GM20431 (cell line): ENCODE results near the gene OSCP1.
"Not testable (repeated sequence)": the region's sequence is repeated elsewhere in the genome, so short reads cannot be mapped to it uniquely, and the experiment has no call there.

Experiments used
- in situ Hi-C: fragments of 300-500 bp; cut with MseI, MboI; formaldehyde crosslinking; loops from one replicate; pipeline ENCODE4 v1.15.0; 2020; ENCODE audit warnings: low sequenced_read_pairs; ENCODE audit not compliant: unreplicated experiment

Gene OSCP1, protein sequence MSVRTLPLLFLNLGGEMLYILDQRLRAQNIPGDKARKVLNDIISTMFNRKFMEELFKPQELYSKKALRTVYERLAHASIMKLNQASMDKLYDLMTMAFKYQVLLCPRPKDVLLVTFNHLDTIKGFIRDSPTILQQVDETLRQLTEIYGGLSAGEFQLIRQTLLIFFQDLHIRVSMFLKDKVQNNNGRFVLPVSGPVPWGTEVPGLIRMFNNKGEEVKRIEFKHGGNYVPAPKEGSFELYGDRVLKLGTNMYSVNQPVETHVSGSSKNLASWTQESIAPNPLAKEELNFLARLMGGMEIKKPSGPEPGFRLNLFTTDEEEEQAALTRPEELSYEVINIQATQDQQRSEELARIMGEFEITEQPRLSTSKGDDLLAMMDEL

DNA sequence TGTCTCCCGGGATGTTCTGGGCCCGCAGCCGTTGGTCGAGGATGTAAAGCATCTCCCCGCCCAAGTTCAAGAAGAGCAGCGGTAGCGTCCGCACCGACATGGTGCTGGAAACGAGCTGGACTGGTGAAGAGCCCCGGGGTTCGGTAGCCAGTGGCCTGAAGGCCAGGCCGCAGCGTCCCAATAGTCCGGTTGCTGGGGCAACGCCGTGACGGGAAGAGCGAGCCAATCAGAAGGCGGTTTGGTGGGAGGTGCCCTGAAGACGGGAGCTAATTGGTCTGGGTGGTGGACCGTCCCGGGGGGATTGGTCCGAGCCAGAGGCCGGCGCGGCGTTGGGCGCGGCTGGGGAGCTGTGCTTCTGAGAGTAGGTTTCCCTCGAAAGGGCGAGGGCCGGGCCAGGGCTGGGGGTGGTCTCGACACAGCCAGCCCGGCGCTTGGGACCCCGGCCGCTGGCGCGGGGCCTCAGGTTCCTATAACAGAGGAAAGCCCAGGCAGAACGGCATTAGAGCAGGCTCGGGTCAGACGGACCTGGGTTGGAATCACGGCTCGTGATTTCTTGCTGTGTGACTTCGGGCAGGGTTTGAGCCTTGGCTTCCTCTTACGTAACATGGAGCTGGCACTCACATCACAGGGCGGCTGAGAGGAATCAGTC lies at the start of gene OSCP1:
Gene OSCP1 (minus strand): TSS at position 182 of the 649 bp plus-strand sequence. CDS start 82 bp downstream, at position 100.
- in situ Hi-C loops = no loop called here

DNA sequence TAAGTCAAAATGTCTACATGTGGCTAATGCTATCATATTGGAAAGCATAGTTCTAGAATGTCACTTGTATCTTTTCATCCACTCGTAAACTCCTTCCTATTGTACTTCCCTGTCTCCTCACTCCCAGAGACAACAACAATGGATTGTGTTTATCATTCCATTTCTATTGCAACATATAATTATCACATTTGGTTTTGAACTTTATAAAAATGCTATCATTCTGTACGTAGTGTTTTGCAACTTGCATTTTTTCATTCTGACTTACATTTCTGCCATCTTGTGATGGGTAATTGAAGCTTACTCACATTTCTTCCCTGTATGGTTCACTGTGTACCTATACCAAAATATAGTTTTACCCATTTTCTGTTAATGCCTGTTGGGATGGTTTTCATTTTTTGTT lies 47.0 kb upstream of the OSCP1 start:
- in situ Hi-C loops = no loop called here

DNA sequence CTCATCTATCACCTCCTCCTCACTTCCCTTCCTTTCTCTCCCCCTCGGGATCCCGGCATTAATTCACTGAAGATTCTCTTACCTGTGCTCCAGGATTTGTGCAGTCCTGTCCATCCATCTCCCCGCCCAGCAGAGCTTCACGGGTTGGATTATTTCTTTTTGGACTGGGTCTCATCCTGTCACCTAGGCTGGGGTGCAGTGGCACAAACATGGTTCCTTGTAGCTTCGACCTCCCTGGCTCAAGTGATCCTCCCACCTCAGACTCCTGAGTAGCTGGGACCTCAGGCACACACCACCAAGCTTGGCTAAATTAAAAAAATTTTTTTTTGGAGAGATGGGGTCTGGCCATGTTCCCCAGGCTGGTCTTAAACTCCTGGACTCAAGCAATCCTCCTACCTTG lies 44.7 kb upstream of the OSCP1 start:
- in situ Hi-C loops = no loop called here

DNA sequence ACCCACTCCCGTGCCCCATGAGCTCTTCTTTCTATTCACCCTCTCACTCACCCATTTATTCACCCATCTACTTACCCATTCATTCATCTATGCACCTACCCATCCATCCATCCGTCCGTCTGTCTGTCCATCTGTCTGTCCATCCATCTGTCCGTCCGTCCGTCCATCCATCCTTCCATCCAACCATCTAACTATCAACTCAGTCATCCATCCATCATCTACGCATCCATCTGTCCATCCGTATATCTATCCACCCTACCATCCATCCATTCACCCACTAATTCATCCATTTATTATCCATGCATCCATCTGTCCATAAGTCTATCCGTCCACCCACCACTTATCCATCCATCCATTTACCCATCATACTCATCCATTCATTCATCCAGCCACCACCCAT lies 43.3 kb upstream of the OSCP1 start:
- in situ Hi-C loops = no loop called here

DNA sequence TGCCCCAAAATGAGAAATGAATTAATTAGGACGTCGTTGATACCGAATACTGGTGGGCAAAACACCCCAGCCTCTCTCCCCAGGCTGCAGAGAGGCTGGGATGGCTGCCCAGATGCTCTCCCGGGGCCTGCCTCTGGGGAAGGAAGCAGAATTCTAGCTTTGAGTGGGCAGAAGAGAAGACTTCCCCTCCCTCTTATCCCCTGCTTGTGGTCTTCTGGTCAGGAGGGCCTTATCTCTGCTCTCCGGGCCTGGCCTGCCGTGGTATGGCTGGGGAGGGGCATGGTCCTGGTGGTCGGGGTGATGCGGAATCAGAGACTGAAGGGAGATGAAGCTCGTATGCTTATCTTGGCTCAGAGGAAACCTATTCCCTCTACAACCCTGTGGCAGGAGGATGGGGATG lies 42.2 kb upstream of the OSCP1 start:
- in situ Hi-C loops = no loop called here

DNA sequence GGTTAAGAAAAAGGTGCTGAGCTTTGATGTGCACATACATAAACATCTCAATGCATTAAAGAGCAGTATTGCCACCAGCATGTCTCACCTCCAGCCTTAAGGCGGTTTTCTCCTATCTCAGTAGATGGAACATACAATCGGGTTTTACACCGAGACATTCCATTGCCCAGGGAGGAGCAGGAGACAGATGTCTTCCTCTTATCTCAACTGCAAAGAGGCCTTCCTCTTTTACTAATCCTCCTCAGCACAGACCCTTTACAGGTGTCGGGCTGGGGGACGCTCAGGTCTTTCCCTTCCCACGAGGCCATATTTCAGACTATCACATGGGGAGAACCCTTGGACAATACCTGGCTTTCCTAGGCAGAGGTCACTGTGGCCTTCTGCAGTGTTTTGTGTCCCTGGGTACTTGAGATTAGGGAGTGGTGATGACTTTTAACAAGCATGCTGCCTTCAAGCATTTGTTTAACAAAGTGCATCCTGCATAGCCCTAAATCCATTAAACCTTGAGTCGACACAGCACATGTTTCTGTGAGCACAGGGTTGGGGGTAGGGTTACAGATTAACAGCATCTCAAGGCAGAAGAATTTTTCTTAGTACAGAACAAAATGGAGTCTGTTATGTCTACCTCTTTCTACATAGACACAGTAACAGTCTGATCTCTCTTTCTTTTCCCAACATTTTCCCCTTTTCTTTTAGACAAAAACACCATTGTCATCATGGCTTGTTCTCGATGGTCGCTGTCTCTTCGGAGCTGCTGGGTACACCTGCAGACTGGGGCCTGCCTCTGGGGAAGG lies 39.2 kb upstream of the OSCP1 start:
- in situ Hi-C loops = not testable (repeated sequence)

DNA sequence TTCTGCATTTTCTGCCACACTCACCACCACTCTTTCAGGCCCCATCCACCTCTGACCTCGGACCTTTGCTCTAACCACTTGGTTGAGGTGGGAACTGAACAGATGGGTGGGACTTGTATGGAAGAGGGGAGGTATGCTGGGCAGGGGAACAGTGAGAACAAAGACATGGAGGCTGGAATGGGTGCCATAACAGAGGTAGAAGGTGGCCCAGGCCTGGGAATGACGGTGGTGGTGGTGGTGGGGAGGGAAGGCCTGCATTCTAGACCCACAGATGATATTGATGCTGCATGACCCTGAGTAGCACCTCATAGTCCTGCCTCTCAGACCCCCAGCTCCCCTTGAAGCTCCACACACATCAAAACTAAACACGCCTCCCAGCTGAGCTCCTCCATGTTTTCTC lies 37.7 kb upstream of the OSCP1 start:
- in situ Hi-C loops = no loop called here

DNA sequence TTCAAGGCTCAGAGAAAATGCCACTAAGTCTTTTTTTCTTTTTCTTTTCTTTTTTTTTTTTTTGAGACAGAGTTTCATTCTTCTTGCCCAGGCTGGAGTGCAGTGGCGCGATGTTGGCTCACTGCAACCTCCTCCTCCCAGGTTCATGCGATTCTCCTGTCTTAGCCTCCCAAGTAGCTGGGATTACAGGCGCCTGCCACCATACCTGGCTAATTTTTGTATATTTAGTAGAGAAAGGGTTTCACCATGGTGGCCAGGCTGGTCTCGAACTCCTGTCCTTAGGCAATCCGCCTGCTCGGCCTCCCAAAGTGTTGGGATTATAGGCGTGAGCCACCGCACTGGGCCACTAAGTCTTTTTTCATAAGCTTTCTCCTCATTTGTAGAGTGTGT lies 37.1 kb upstream of the OSCP1 start:
- in situ Hi-C loops = not testable (repeated sequence)

DNA sequence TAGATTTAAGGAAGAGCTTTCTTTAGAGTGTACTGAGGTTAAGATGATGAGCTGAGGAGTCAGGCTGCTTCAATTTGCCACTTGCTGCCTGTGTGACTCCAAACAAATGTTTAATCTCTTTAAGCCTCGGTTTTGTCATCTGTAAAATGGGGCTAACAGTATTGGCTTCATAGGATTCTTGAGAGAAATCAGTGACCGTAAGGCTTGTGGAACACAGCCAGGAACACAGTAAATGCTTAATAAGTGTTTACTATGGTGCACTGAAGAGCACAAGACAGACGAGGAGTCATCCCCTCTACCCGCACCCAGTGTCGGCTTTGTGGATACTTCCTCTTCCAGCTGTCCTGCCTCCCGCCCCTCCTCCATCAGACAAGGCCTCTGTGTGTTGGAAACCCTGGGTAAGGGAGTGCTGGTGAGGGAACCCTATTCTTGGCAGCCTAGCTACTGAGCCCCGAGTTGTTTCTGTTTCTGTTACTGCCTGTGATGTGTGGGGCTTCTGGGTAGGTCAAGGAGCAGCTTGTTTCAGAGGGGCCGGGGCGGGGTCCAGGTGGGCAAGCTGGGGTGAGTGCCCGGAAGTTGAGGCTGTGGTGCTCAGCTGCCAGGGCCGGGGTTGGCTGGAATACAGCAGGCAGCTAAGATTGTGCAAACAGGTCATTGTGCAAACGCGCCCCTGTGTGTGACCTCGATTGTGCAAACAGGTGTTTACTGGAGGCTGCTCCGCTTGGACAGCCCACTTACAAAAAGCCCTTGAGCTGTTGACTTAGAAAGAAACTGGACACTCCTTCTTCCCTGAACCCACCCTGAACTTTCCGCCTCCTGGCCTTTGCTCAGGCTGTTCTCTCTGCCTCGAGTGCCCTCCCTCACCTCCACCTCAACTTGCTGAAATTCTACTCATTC lies 36.4 kb upstream of the OSCP1 start:
- in situ Hi-C loops = no loop called here

DNA sequence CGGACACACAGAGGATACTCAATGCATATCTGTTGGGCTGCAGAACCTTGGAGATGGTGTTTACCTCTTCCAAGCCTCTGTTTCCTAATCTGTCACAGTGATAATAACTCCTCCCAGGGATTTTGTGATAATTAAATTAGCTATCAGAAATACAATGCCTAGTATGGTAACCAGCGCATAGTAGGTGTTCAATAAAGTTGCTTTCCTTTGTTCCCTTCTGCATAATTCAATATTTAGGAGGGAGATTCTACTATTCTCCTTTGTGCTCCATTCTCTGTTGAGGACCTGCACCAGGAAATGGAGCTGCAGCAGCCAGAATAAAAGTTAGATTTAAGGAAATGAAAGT lies 35.8 kb upstream of the OSCP1 start:
- in situ Hi-C loops = no loop called here

DNA sequence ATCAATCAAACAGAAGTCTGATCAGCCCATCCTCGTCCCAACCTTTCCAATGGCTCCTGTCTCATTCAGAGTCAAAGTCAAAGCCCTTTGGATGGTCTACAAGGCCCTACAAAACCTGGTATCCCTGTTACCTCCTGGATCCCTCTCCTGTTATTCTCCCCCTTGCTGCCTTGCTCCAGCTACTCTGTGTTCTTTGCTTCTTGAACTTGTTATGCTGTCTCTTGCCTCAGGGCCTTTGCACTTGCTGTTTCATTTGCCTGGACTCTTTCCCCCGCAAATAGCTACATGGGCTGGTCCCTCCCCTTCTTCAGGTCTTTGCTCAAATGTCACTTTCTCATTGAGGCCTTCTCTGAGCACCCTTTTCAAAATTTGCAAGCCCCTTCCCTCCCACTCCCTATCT lies 33.8 kb upstream of the OSCP1 start:
- in situ Hi-C loops = no loop called here

DNA sequence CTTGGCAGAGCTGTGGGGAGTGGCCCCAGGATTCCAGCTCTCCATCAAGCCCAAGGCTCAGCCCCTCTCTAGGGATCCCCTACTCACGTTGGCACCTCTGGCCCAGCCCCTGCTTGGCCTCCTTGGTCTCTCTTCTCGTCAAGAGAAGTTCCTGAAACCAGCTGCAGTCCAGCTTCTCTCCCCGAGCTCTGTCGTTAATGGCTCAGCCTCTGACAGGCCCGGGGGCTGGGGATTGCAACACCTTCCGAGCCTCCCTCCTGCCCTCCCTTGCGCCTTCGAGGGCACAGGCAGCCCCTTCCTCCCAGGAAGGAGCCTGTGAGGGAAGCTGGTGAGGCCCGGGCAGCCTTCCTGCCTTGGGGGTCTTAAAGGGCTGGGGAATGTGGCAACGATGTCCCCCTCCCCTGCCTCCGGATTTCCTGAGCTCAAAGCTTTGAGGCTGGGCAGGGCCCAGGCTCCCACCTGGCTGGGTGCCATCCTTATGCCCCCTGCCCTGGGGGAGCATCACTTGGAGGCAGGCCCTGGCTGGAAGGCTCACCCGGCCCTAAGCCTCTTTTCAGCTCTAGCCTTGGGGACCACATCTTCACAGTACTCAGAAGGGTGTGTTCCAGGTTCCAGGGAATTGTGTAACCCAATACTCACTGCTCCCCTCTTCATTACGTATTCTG lies 32.6 kb upstream of the OSCP1 start, which contains the start of gene CSF3R:
Gene CSF3R (minus strand): TSS at position 190 of the 665 bp plus-strand sequence. CDS start 3,417 bp downstream, outside the sequence.
- in situ Hi-C loops = no loop called here

DNA sequence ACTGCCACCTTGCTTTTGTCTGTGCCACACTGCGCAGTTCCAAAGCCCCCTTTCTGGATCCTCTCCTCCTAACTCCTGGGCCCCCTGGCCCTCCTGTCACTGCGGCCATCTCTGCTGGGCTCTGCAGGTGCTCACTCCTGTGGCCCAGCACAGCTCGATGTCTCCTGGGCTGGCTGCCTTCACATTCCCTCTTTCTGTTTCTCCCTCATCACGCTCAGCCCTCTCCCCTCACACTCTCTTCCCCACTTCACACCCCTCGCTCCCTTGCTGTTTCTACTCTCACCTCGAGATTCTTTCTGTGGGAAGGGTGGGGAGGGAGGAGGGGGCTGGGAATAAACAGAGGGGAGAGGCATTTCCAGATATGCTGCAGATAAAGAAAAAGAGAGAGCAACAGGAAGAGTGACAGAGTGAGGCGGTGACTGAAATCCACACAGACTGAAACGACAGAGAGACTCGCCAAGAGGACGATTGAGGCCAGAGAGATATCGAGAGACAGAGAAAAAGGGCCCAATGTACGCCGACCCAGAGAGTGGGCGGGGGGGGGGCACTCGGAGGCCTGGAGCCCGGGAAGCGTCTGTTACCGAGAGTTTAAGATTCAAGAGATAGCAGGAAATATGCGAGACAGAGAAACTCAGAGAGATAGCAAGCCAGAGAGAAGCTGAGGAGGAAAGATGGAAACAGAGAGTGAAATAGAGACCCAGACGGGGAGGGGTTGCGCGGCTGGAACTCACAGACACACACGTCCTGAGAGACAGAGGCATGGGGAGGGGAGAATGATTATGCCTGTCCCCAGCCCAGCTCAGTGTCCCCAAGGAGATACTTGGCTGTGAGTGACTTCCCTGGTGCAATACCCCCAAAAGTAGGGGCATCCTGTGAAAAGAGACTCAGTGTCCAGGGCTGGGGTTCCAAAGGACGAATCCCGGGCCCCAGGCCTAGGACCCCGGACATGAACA lies 31.8 kb upstream of the OSCP1 start:
- in situ Hi-C loops = no loop called here

DNA sequence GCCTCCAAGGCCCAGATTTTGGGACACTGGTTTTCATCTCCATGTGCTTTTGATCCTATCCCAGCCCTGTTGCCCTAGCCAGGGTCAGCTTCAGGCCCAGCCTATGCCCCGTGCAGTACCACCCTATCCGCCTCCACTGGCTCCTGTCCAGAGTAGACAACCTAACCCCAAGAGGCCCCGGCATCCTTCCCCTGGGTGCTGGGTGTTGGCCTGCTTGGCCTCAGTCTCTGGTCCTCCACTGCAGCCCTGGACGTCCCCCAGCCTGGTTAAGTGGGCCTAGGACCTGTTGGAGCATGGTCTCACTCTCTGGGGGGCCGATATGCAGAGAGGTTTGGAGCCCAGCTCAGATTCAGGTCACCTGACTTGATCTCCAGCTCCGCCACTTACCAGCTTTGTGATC lies 30.8 kb upstream of the OSCP1 start:
- in situ Hi-C loops = no loop called here

DNA sequence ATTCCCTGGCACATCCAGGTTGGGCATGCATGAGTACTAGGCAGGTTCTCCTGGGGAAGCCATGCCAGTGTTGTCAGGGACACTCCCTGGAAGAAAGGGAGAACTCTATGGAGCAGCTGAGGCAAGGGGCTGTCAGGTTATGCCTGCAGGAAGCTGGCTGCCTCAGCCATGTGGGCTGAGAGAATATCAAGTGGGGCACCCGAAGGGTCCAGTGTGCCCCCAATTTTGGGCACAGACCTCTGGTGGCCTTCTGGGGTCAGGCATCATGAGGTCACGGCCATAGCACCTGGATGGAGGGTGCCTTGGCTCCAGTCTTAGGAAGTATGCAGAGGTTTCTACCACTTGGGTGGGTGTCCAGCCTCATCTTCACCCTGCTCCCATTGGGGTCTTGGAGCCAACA lies 29.9 kb upstream of the OSCP1 start:
- in situ Hi-C loops = no loop called here

DNA sequence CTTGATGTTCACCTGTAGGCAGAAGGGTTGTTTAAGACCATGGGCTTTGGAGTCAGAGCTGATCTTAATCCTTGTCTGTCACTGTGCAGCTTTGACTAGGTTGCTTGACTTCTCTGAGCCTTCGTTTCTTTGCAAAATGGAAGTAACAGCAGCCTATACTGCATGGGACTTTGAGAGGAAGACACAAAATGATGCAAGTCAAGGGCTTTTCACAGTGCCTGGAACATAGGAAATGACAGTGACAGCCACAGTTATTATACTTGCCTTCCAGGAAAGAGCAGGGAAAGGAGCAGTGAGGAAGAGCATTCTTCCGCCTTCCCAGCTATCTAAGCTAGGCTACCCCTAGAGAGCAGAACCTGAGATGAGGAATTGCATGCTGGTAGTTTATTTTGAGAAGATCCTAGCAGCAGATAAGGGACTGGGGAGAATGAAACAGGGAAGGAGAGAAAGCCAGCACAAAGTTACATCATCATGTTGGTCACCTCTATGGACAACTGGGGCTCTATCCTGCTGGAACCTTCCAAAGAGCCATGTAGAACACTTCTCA lies 29.3 kb upstream of the OSCP1 start:
- in situ Hi-C loops = no loop called here

DNA sequence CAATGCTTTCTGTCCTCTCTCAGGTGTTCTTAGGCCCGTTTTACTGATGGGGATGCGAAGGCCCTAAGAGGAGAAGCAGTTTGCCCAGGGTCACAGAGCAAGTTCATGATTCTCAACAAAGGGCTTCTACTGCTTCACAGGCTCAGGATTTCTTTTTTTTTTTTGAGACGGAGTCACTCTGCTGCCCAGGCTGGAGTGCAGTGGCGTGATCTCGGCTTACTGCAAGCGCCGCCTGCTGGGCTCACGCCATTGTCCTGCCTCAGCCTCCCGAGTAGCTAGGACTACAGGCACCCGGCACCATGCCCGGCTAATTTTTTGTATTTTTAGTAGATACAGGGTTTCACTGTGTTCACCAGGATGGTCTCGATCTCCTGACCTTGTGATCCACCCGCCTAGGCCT lies 27.4 kb upstream of the OSCP1 start:
- in situ Hi-C loops = not testable (repeated sequence)

DNA sequence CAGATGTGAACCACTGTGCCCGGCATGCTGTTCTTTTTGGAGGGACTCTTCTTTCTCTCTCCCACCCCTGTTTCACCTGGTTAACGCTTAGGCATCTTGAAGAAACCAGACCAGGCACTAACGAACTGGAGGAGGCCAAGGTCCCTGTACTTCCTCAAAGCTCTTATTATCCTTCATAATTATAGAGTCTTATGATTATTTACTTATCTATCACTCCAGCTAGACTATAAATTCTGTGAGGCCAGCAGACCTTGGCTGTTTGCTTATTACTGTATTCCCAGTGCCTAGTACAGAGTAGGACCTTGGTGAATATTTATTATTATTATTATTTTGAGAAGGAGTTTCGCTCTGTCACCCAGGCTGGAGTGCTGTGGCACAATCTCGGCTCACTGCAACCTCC lies 26.7 kb upstream of the OSCP1 start:
- in situ Hi-C loops = no loop called here
